22Rv1 (cell line): ENCODE measurements around the gene TTLL8.

ENCODE experiments used
- H3K27ac ChIP-seq: fragments of 450-650 bp; 2 replicates; pipeline ENCODE4 v1.5.1; 2017
- CTCF ChIP-seq: fragments of 450-650 bp; IDR thresholded peaks from 2 replicates; pipeline ENCODE4 v1.5.1; 2017; ENCODE audit warnings: mild to moderate bottlenecking
- ZFX ChIP-seq: fragments of 450-650 bp; IDR thresholded peaks from 2 replicates; pipeline ENCODE4 v1.6.1; 2017; ENCODE audit warnings: antibody characterized with exemption, borderline replicate concordance

TTLL8 gene

GRCh38 chr22:49995361-49996118 lies 62.6 kb downstream of the TTLL8 start:
- no peak overlapping the region for H3K27ac ChIP-seq
- no peak for TF ChIP-seq ZFX
- TF ChIP-seq CTCF, result no peak

GRCh38 chr22:49995041-49995360 lies 63.1 kb downstream of the TTLL8 start:
- no peak overlapping the region for H3K27ac ChIP-seq
- TF ChIP-seq CTCF, result no peak
- no peak for TF ChIP-seq ZFX

- TF ChIP-seq CTCF (no peak), ZFX (no peak)
- H3K27ac ChIP-seq, result no peak overlapping the region
Observed at GRCh38 chr22:49994361-49995040, 63.6 kb downstream of the TTLL8 start.

GRCh38 chr22:49993649-49994360 lies 64.3 kb downstream of the TTLL8 start:
- H3K27ac ChIP-seq, result no peak overlapping the region
- TF ChIP-seq CTCF (peak; percentile 62), ZFX (no peak)

GRCh38 chr22:49992921-49993648 lies 65.0 kb downstream of the TTLL8 start:
- TF ChIP-seq CTCF (peak; percentile 92), ZFX (no peak)
- H3K27ac ChIP-seq, result no peak overlapping the region

GRCh38 chr22:49991907-49992533 lies 66.1 kb downstream of the TTLL8 start:
- H3K27ac ChIP-seq, result no peak overlapping the region
- no peak for TF ChIP-seq CTCF
- no peak for TF ChIP-seq ZFX
